ENCODE measurements around the gene CREBZF. TPM values are rescaled to one million over a fixed set of nuclear protein-coding genes. Genes with fewer than 3 reads are reported as not detected.

CREBZF gene
- total RNA-seq, 6 experiments from 2014 or later = 16.1 to 18.9 (median 18.5) TPM

GRCh38 chr11:85665733-85666132, 804 bp upstream of the CREBZF start:
- Mint-ChIP-seq H3K4me3 (peak overlapping the region; percentile 98; the same call in 1 of the 2 replicates), H3K4me1 (ENCODE audit: low read depth) (peaks cover 22% of the 10 kb centered on the region), H3K9me3 (no peaks in the 10 kb centered on the region), H3K27me3 (ENCODE audit: insufficient read depth) (0 out of 2 replicates have a peak, but pooled peaks cover 3% of the 10 kb centered on the region), H3K27ac (peak overlapping the region; percentile 47), H3K36me3 (ENCODE audit: low read depth) (peaks cover 32% of the 10 kb centered on the region)
- no peak for TF ChIP-seq CTCF (IDR thresholded peaks at IDR 0.05)
- no peak for DNase-seq

GRCh38 chr11:85663753-85664614, 945 bp downstream of the CREBZF start:
- peak; percentile 41 for DNase-seq
- peak; percentile 73 for TF ChIP-seq CTCF (IDR thresholded peaks at IDR 0.05)
- H3K27ac Mint-ChIP-seq = peak overlapping the region; percentile 96
- H3K4me3 Mint-ChIP-seq = peak overlapping the region; percentile 98
- peaks cover 49% of the 10 kb centered on the region for H3K36me3 Mint-ChIP-seq (ENCODE audit: low read depth)
- peaks cover 40% of the 10 kb centered on the region for H3K4me1 Mint-ChIP-seq (ENCODE audit: low read depth)
- H3K9me3 Mint-ChIP-seq = no peaks in the 10 kb centered on the region
- 0 out of 2 replicates have a peak, but pooled peaks cover 3% of the 10 kb centered on the region for H3K27me3 Mint-ChIP-seq (ENCODE audit: insufficient read depth)

- DNase-seq = no peak
- H3K27me3 Mint-ChIP-seq (ENCODE audit: insufficient read depth) = 0 out of 2 replicates have a peak, but pooled peaks cover 3% of the 10 kb centered on the region
- no peak for TF ChIP-seq CTCF (IDR thresholded peaks at IDR 0.05)
Measured at GRCh38 chr11:85663080-85663752, 1.7 kb downstream of the CREBZF start.

GRCh38 chr11:85661972-85662664, 2.8 kb downstream of the CREBZF start:
- Mint-ChIP-seq H3K27ac (peak overlapping the region; percentile 46; the same call in 1 of the 2 replicates), H3K27me3 (ENCODE audit: insufficient read depth) (0 out of 2 replicates have a peak, but pooled peaks cover 3% of the 10 kb centered on the region), H3K36me3 (ENCODE audit: low read depth) (peaks cover 56% of the 10 kb centered on the region), H3K4me1 (ENCODE audit: low read depth) (peaks cover 47% of the 10 kb centered on the region), H3K4me3 (peak overlapping the region; percentile 98), H3K9me3 (no peaks in the 10 kb centered on the region)
- no peak for DNase-seq
- no peak for TF ChIP-seq CTCF (IDR thresholded peaks at IDR 0.05)

More at GRCh38 chr11:85663080-85663752, 1.7 kb downstream of the CREBZF start:
- Mint-ChIP-seq H3K27ac (peak overlapping the region; percentile 96), H3K4me1 (ENCODE audit: low read depth) (peaks cover 47% of the 10 kb centered on the region), H3K9me3 (no peaks in the 10 kb centered on the region), H3K4me3 (peak overlapping the region; percentile 98), H3K36me3 (ENCODE audit: low read depth) (peaks cover 56% of the 10 kb centered on the region)

GRCh38 chr11:85658180-85658579, 6.7 kb downstream of the CREBZF start:
- Mint-ChIP-seq H3K27me3 (ENCODE audit: insufficient read depth) (no peaks in the 10 kb centered on the region), H3K36me3 (ENCODE audit: low read depth) (peaks cover 44% of the 10 kb centered on the region), H3K27ac (no peak overlapping the region), H3K4me3 (no peak overlapping the region), H3K9me3 (no peaks in the 10 kb centered on the region), H3K4me1 (ENCODE audit: low read depth) (peaks cover 35% of the 10 kb centered on the region)
- no peak for TF ChIP-seq CTCF (IDR thresholded peaks at IDR 0.05)
- DNase-seq = no peak

Data from HFFc6 (cell line).